ENCODE measurements around the gene GLE1.

- TF ChIP-seq CTCF (IDR thresholded peaks at IDR 0.05) (no peak), ZFX (IDR thresholded peaks at IDR 0.05; ENCODE audit: borderline replicate concordance) (no peak)
Observed at GRCh38 chr9:128580731-128581130, 76.2 kb downstream of the GLE1 start.

Measured in 22Rv1 (cell line).